MCF 10A (cell line): ENCODE results near the gene FASLG. TPM values are rescaled to one million over a fixed set of nuclear protein-coding genes. Genes with fewer than 3 reads are reported as not detected.

Source experiments
- BruUV-seq: library from RNA; stranded (reverse); fragments of 400-500 nt; replicated peaks from 2 replicates; lab custom pipeline; 2021; lab: Mats Ljungman, UMichigan
- CTCF ChIA-PET: fragments of 300-600 bp; sonication (Branson Sonifier 250); formaldehyde crosslinking; extraction: SDS; loops from one replicate; lab custom pipeline; 2021; ENCODE audit warnings: antibody characterized with exemption, inconsistent platforms; lab: Yijun Ruan, JAX
- POLR2A ChIA-PET: fragments of 300-600, 350-650 bp; sonication (Branson Sonifier 250); formaldehyde crosslinking; extraction: SDS; loops from one replicate; lab custom pipeline; 2020; ENCODE audit warnings: antibody characterized with exemption, inconsistent platforms; lab: Yijun Ruan, JAX
- DNase-seq: peaks from one replicate; pipeline ENCODE4 v3.0.0-alpha.2; 2018; ENCODE audit not compliant: unreplicated experiment
- H3K27ac Mint-ChIP-seq: one replicate; pipeline ENCODE4 v1.8.0; 2022; ENCODE audit warnings: mild to moderate bottlenecking, low read depth, mixed read lengths; ENCODE audit not compliant: unreplicated experiment
- H3K27me3 Mint-ChIP-seq: one replicate; pipeline ENCODE4 v1.8.0; 2022; ENCODE audit warnings: mixed read lengths; ENCODE audit not compliant: insufficient read depth, unreplicated experiment
- H3K36me3 Mint-ChIP-seq: one replicate; pipeline ENCODE4 v1.8.0; 2022; ENCODE audit warnings: mild to moderate bottlenecking, moderate library complexity, mixed read lengths; ENCODE audit not compliant: insufficient read depth, unreplicated experiment
- H3K4me1 Mint-ChIP-seq: one replicate; pipeline ENCODE4 v1.8.0; 2022; ENCODE audit warnings: mixed read lengths; ENCODE audit not compliant: insufficient read depth, unreplicated experiment
- H3K4me3 Mint-ChIP-seq: one replicate; pipeline ENCODE4 v1.8.0; 2022; ENCODE audit warnings: mild to moderate bottlenecking, moderate library complexity, mixed read lengths; ENCODE audit not compliant: unreplicated experiment
- H3K9me3 Mint-ChIP-seq: one replicate; pipeline ENCODE4 v1.8.0; 2022; ENCODE audit warnings: mixed read lengths; ENCODE audit not compliant: unreplicated experiment
- CTCF ChIP-seq: fragments of 200-600 bp; IDR thresholded peaks from one replicate; pipeline ENCODE4 v1.8.0; 2022; ENCODE audit warnings: antibody characterized with exemption, mild to moderate bottlenecking; ENCODE audit not compliant: unreplicated experiment
- intact Hi-C: fragments of 100-400 bp; cut with micrococcal nuclease; formaldehyde crosslinking; loops from 2 replicates; pipeline ENCODE4 v1.14.1; 2022
- total RNA-seq: library from RNA; stranded (reverse); gene quantifications from 2 replicates; pipeline ENCODE4 v1.2.3, GENCODE V29; 2022

FASLG gene
- total RNA-seq, 1 experiment from 2014 or later: not detected

GRCh38 chr1:172662464-172663109 lies 3.7 kb downstream of the FASLG start:
- H3K36me3 Mint-ChIP-seq: peaks cover 5% of the 10 kb centered on the region
- intact Hi-C loops: loop anchor here (5.0 kb wide), 1 partner anchor 130 kb away; the partner anchor contains the start of gene SUCO
- H3K9me3 Mint-ChIP-seq: no peaks in the 10 kb centered on the region
- H3K27ac Mint-ChIP-seq: no peak overlapping the region
- peak; percentile 74 for DNase-seq
- ChIA-PET CTCF (no interaction called here), POLR2A (interaction anchor here (2.0 kb wide), 1 partner anchor 23 kb away, joined by 5 read pairs; no protein-coding TSS in a partner anchor)
- no TSS peak for BruUV-seq
- TF ChIP-seq CTCF: no peak
- H3K27me3 Mint-ChIP-seq: no peaks in the 10 kb centered on the region
- no peak overlapping the region for H3K4me3 Mint-ChIP-seq
- peaks cover 21% of the 10 kb centered on the region for H3K4me1 Mint-ChIP-seq

GRCh38 chr1:172663732-172664131 lies 4.8 kb downstream of the FASLG start:
- no peaks in the 10 kb centered on the region for H3K27me3 Mint-ChIP-seq
- CTCF ChIA-PET: interaction anchor here (0.5 to 1.2 kb wide), 6 partner anchors 12 to 304 kb away, joined by 3 to 7 read pairs (median 4); no protein-coding TSS in a partner anchor
- H3K9me3 Mint-ChIP-seq: no peaks in the 10 kb centered on the region
- no peak overlapping the region for H3K27ac Mint-ChIP-seq
- no TSS peak for BruUV-seq
- no peak overlapping the region for H3K4me3 Mint-ChIP-seq
- intact Hi-C loops: loop anchor here (5.0 kb wide), 1 partner anchor 131 kb away; the partner anchor contains the start of gene SUCO
- no peak for TF ChIP-seq CTCF
- POLR2A ChIA-PET: interaction anchor here (0.6 to 2.0 kb wide), 5 partner anchors 9 to 291 kb away, joined by 3 to 5 read pairs (median 3); partner anchors contain the start of gene SUCO
- DNase-seq: peak; percentile 55
- H3K4me1 Mint-ChIP-seq: peaks cover 15% of the 10 kb centered on the region
- peaks cover 5% of the 10 kb centered on the region for H3K36me3 Mint-ChIP-seq

- intact Hi-C loops: no loop called here
- H3K4me3 Mint-ChIP-seq: no peak overlapping the region
These were observed 9.2 kb downstream of the FASLG start for GRCh38 chr1:172668097-172668496.

More at GRCh38 chr1:172668097-172668496, 9.2 kb downstream of the FASLG start:
- Mint-ChIP-seq H3K9me3 (no peaks in the 10 kb centered on the region), H3K36me3 (peaks cover 5% of the 10 kb centered on the region), H3K27ac (no peak overlapping the region), H3K4me1 (peaks cover 17% of the 10 kb centered on the region), H3K27me3 (no peaks in the 10 kb centered on the region)
- no peak for TF ChIP-seq CTCF
- ChIA-PET CTCF (interaction anchor here (2.5 kb wide), 1 partner anchor 52 kb away, joined by 7 read pairs; no protein-coding TSS in a partner anchor), POLR2A (no interaction called here)
- no TSS peak for BruUV-seq
- no peak for DNase-seq
